Measurements from ENCODE around the gene PYHIN1.

Gene PYHIN1

GRCh38 chr1:159023723-159024122, 92.4 kb downstream of the PYHIN1 start:
- DNase-seq, result no peak

GRCh38 chr1:159025043-159025442, 93.7 kb downstream of the PYHIN1 start:
- DNase-seq, result no peak
